AG04450 (cell line): Measurements from ENCODE around the gene DYSF. TPM values are rescaled to one million over a fixed set of nuclear protein-coding genes. Genes with fewer than 3 reads are reported as not detected.

Experiments
- CTCF ChIA-PET: fragments of 300-600, 350-600 bp; formaldehyde crosslinking; extraction: SDS; loops from one replicate; lab custom pipeline; 2022; ENCODE audit warnings: antibody characterized with exemption, inconsistent platforms; lab: Charles Lee
- POLR2A ChIA-PET: fragments of 350-600 bp; formaldehyde crosslinking; extraction: SDS; loops from one replicate; lab custom pipeline; 2021; ENCODE audit warnings: antibody characterized with exemption, inconsistent platforms; lab: Yijun Ruan, JAX
- DNase-seq: peaks from one replicate; pipeline ENCODE4 v3.0.0-alpha.2; 2011; ENCODE audit warnings: low read depth, low spot score
- H3K27ac ChIP-seq: one replicate; pipeline ENCODE4 v1.5.1; 2012; ENCODE audit warnings: low read depth, low read length, control low read depth
- H3K27me3 ChIP-seq: one replicate; pipeline ENCODE4 v1.6.0; 2012; ENCODE audit warnings: low read length; ENCODE audit not compliant: control insufficient read depth, insufficient read depth
- H3K4me3 ChIP-seq: 2 replicates; pipeline ENCODE4 v1.5.1; 2011; ENCODE audit warnings: mild to moderate bottlenecking, low read depth, low read length, control low read depth
- H3K9me3 ChIP-seq: 2 replicates; pipeline ENCODE4 v1.5.1; 2012; ENCODE audit warnings: low read length; ENCODE audit not compliant: control insufficient read depth, insufficient read depth
- CTCF ChIP-seq: IDR thresholded peaks from 2 replicates; pipeline ENCODE4 v1.5.1; 2011; ENCODE audit warnings: low read depth, low read length, control low read depth, inconsistent platforms
- polyA plus RNA-seq: library from polyadenylated mRNA; depleted of rRNA; stranded (reverse); fragments of >200 nt; gene quantifications from 2 replicates; pipeline ENCODE4 v1.2.3, GENCODE V29; 2011

Gene DYSF
- polyA plus RNA-seq, 1 experiment: 0.07 TPM

GRCh38 chr2:71540818-71541217 is 87.5 kb downstream of the DYSF start:
- Histone ChIP-seq H3K4me3 (no peak overlapping the region), H3K9me3 (no peaks in the 10 kb centered on the region), H3K27ac (no peak overlapping the region), H3K27me3 (peaks cover 4% of the 10 kb centered on the region)
- TF ChIP-seq CTCF: no peak
- POLR2A ChIA-PET: no interaction called here
- CTCF ChIA-PET: interaction anchor here (0.6 to 1.6 kb wide), 4 partner anchors 8 to 1319 kb away, joined by 3 to 4 read pairs (median 4); no protein-coding TSS in a partner anchor
- no peak for DNase-seq

- ChIA-PET CTCF (interaction anchor here (0.6 to 5.5 kb wide), 12 partner anchors 8 to 1342 kb away, joined by 3 to 25 read pairs (median 4); partner anchors contain the start of gene SPR), POLR2A (no interaction called here)
- Histone ChIP-seq H3K27me3 (peaks cover 20% of the 10 kb centered on the region), H3K4me3 (no peak overlapping the region), H3K9me3 (peaks cover 7% of the 10 kb centered on the region; the same call in 1 of the 2 replicates), H3K27ac (no peak overlapping the region)
- no peak for TF ChIP-seq CTCF
- no peak for DNase-seq
These were observed 91.7 kb downstream of the DYSF start for GRCh38 chr2:71544919-71545571.

- ChIA-PET CTCF (interaction anchor here (0.6 to 5.5 kb wide), 19 partner anchors 9 to 1341 kb away, joined by 3 to 25 read pairs (median 4); partner anchors contain the start of gene SPR), POLR2A (no interaction called here)
- TF ChIP-seq CTCF: peak; percentile 79
- Histone ChIP-seq H3K27ac (no peak overlapping the region), H3K9me3 (peaks cover 7% of the 10 kb centered on the region; the same call in 1 of the 2 replicates), H3K4me3 (no peak overlapping the region), H3K27me3 (peaks cover 18% of the 10 kb centered on the region)
- peak; percentile 13 for DNase-seq
These were observed 92.4 kb downstream of the DYSF start for GRCh38 chr2:71545572-71546274.

- Histone ChIP-seq H3K27ac (no peak overlapping the region), H3K27me3 (peaks cover 18% of the 10 kb centered on the region), H3K4me3 (no peak overlapping the region), H3K9me3 (peaks cover 7% of the 10 kb centered on the region; the same call in 1 of the 2 replicates)
- CTCF ChIA-PET: interaction anchor here (0.6 to 5.5 kb wide), 15 partner anchors 9 to 1341 kb away, joined by 3 to 25 read pairs (median 4); partner anchors contain the start of gene SPR
- no peak for TF ChIP-seq CTCF
- no peak for DNase-seq
- POLR2A ChIA-PET: no interaction called here
These were observed 92.9 kb downstream of the DYSF start for GRCh38 chr2:71546275-71546638.
